Progenitor cell of endocrine pancreas (in vitro differentiated cells): ENCODE results near the gene PRICKLE4. TPM values are rescaled to one million over a fixed set of nuclear protein-coding genes. Genes with fewer than 3 reads are reported as not detected.

Experiments
- DNase-seq: peaks from one replicate; pipeline ENCODE4 v3.0.0; 2021; ENCODE audit warnings: low spot score; ENCODE audit not compliant: unreplicated experiment
- H3K27ac Mint-ChIP-seq: 2 replicates; pipeline ENCODE4 v1.8.0; 2021; ENCODE audit warnings: mild to moderate bottlenecking, moderate library complexity, mixed read lengths
- H3K27me3 Mint-ChIP-seq: 2 replicates; pipeline ENCODE4 v1.8.0; 2021; ENCODE audit warnings: mixed read lengths
- H3K36me3 Mint-ChIP-seq: 2 replicates; pipeline ENCODE4 v1.8.0; 2022; ENCODE audit warnings: mixed read lengths; ENCODE audit not compliant: insufficient read depth
- H3K4me1 Mint-ChIP-seq: 2 replicates; pipeline ENCODE4 v1.8.0; 2021; ENCODE audit warnings: low read depth, mixed read lengths
- H3K4me3 Mint-ChIP-seq: 2 replicates; pipeline ENCODE4 v1.8.0; 2021; ENCODE audit warnings: low read depth, mild to moderate bottlenecking, moderate library complexity, mixed read lengths
- H3K9me3 Mint-ChIP-seq: 2 replicates; pipeline ENCODE4 v1.8.0; 2021; ENCODE audit warnings: low read depth, mixed read lengths
- total RNA-seq: library from RNA; stranded (reverse); gene quantifications from 2 replicates; pipeline ENCODE4 v1.2.1, GENCODE V29; 2021
- TF ChIP-seq, protein P1 (sequence below): fragments of 200-600 bp; sonication (generic); IDR thresholded peaks from one replicate; pipeline ENCODE4 v1.5.0; 2021; ENCODE audit warnings: antibody characterized with exemption, mild to moderate bottlenecking; ENCODE audit not compliant: unreplicated experiment

Gene PRICKLE4
- total RNA-seq, 1 donor from 2014 or later, result 4.9 TPM

GRCh38 chr6:41769376-41769775 lies 11.2 kb upstream of the PRICKLE4 start:
- Mint-ChIP-seq H3K9me3 (no peaks in the 10 kb centered on the region), H3K27ac (peak overlapping the region; percentile 79), H3K27me3 (no peaks in the 10 kb centered on the region), H3K4me1 (peaks cover 16% of the 10 kb centered on the region), H3K4me3 (no peak overlapping the region), H3K36me3 (peaks cover 4% of the 10 kb centered on the region)
- DNase-seq, result no peak
- TF ChIP-seq, protein P1, sequence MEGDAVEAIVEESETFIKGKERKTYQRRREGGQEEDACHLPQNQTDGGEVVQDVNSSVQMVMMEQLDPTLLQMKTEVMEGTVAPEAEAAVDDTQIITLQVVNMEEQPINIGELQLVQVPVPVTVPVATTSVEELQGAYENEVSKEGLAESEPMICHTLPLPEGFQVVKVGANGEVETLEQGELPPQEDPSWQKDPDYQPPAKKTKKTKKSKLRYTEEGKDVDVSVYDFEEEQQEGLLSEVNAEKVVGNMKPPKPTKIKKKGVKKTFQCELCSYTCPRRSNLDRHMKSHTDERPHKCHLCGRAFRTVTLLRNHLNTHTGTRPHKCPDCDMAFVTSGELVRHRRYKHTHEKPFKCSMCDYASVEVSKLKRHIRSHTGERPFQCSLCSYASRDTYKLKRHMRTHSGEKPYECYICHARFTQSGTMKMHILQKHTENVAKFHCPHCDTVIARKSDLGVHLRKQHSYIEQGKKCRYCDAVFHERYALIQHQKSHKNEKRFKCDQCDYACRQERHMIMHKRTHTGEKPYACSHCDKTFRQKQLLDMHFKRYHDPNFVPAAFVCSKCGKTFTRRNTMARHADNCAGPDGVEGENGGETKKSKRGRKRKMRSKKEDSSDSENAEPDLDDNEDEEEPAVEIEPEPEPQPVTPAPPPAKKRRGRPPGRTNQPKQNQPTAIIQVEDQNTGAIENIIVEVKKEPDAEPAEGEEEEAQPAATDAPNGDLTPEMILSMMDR, result no peak

- no peak for DNase-seq
- TF ChIP-seq, protein P1, result no peak
- H3K9me3 Mint-ChIP-seq, result no peaks in the 10 kb centered on the region
- peaks cover 6% of the 10 kb centered on the region for H3K36me3 Mint-ChIP-seq
- peaks cover 16% of the 10 kb centered on the region for H3K4me1 Mint-ChIP-seq
- H3K27me3 Mint-ChIP-seq, result no peaks in the 10 kb centered on the region
- H3K4me3 Mint-ChIP-seq, result no peak overlapping the region
- no peak overlapping the region for H3K27ac Mint-ChIP-seq
Measured at GRCh38 chr6:41770381-41771057, 10.1 kb upstream of the PRICKLE4 start.

DNA sequence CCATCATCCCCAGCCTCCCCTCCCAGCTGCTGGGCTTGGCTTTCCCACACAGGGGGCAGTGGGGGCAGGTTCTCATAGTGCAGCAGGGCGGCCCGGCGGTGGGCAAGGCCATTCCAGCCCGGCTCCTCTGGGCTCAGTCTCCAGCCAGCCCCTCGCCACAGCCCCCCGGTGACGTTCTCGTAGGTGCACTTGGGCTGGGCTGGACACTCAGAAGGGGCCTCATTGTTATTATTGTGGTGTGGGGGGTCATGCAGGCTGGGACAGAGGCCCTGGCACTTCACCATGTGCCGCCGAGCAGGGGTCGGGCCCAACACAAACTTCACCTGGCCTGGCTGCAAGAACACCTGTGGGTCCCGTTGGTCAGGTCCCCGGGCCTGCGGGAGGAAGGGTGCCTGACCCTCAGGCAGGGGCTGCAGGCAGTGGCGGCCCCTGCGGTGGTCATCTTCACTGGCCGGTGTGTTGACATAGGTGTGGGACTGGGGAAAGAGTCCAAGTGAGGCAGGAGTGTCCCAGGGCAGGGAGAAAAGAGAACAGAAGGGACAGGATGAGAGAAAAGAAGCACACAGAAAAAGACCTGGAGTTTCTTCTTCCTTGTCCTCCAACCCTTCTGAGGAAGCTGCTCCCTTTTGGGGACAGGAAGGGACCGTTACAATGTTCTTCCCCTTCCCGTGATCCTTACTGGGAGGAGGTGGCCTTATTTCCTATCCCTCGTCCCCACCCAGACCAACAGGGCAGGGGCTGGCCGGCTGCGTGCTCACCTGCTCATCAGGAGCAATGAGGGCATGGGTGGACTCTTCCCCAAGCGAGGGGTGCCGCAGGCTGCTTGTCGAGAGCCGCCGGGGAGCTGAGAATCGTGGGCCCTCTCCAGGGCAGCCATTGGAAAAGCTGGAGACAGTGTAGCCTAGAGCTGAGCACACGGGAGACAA lies 9.3 kb upstream of the PRICKLE4 start:
- Mint-ChIP-seq H3K4me3 (no peak overlapping the region), H3K9me3 (no peaks in the 10 kb centered on the region), H3K4me1 (peaks cover 16% of the 10 kb centered on the region), H3K36me3 (peaks cover 6% of the 10 kb centered on the region), H3K27ac (no peak overlapping the region), H3K27me3 (no peaks in the 10 kb centered on the region)
- no peak for DNase-seq
- TF ChIP-seq, protein P1, result no peak

GRCh38 chr6:41774841-41775240 lies 5.7 kb upstream of the PRICKLE4 start:
- no peak for DNase-seq
- H3K4me3 Mint-ChIP-seq, result no peak overlapping the region
- no peaks in the 10 kb centered on the region for H3K9me3 Mint-ChIP-seq
- H3K4me1 Mint-ChIP-seq, result peaks cover 6% of the 10 kb centered on the region
- H3K27me3 Mint-ChIP-seq, result no peaks in the 10 kb centered on the region
- TF ChIP-seq, protein P1, result no peak
- peaks cover 6% of the 10 kb centered on the region for H3K36me3 Mint-ChIP-seq
- no peak overlapping the region for H3K27ac Mint-ChIP-seq

DNA sequence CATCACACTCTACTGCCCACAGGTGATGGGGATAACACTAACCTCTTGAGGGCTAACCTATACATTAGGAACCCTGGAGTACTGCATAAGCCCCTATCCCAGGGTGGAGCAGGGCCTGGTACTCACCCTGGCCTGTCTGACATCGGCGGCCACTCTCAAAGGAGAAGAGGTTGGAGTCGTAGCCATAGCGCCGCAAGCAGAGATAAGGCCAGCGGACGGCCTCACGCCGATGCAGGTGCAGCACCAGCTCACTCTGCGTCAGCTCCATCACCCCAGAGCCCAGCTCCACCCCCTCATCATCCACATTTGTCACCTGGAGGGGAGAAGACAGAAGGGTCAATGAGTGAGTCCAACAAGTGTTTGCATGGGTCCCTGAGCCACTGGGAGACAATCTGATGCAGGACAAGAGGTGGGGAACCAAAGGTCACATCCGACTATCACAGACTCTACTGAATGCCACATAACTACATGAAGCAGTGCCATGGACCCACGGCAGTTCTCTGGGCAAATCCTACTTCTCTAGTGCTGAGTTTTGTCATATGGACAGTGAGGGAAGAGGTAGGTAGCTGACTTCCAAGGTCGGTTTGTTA lies 5.2 kb upstream of the PRICKLE4 start:
- H3K4me1 Mint-ChIP-seq, result peaks cover 6% of the 10 kb centered on the region
- TF ChIP-seq, protein P1, result no peak
- H3K27me3 Mint-ChIP-seq, result no peaks in the 10 kb centered on the region
- H3K4me3 Mint-ChIP-seq, result no peak overlapping the region
- H3K27ac Mint-ChIP-seq, result no peak overlapping the region
- H3K9me3 Mint-ChIP-seq, result no peaks in the 10 kb centered on the region
- H3K36me3 Mint-ChIP-seq, result peaks cover 6% of the 10 kb centered on the region
- no peak for DNase-seq
